Chondrocyte (in vitro differentiated cells): ENCODE results near the gene CLDN2. TPM values are rescaled to one million over a fixed set of nuclear protein-coding genes. Genes with fewer than 3 reads are reported as not detected.
"Not testable (repeated sequence)": the region's sequence is repeated elsewhere in the genome, so short reads cannot be mapped to it uniquely, and the experiment has no call there.

Experiments
- DNase-seq: peaks from one replicate; pipeline ENCODE4 v3.0.0; 2021; ENCODE audit warnings: mixed read lengths, low spot score
- H3K27ac Mint-ChIP-seq: one replicate; pipeline ENCODE4 v1.8.0; 2021; ENCODE audit warnings: mild to moderate bottlenecking, moderate library complexity, mixed read lengths; ENCODE audit not compliant: unreplicated experiment
- H3K27me3 Mint-ChIP-seq: 2 replicates; pipeline ENCODE4 v1.8.0; 2021; ENCODE audit warnings: low read depth, mixed read lengths
- H3K36me3 Mint-ChIP-seq: 2 replicates; pipeline ENCODE4 v1.8.0; 2021; ENCODE audit warnings: low read depth, mixed read lengths
- H3K4me1 Mint-ChIP-seq: 2 replicates; pipeline ENCODE4 v1.8.0; 2021; ENCODE audit warnings: low read depth, mild to moderate bottlenecking, mixed read lengths
- H3K4me3 Mint-ChIP-seq: one replicate; pipeline ENCODE4 v1.8.0; 2021; ENCODE audit warnings: mild to moderate bottlenecking, moderate library complexity, mixed read lengths; ENCODE audit not compliant: unreplicated experiment
- H3K9me3 Mint-ChIP-seq: 2 replicates; pipeline ENCODE4 v1.8.0; 2021; ENCODE audit warnings: low read depth, mixed read lengths
- CTCF ChIP-seq: fragments of 200-600 bp; sonication (generic); IDR thresholded peaks from 2 replicates; pipeline ENCODE4 v1.5.0; 2021; ENCODE audit warnings: antibody characterized with exemption, mild to moderate bottlenecking, moderate library complexity
- total RNA-seq: library from RNA; stranded (reverse); gene quantifications from 3 replicates; pipeline ENCODE4 v1.2.1, GENCODE V29; 2021

Gene CLDN2
- total RNA-seq, 1 donor from 2014 or later = 0.07 TPM

DNA sequence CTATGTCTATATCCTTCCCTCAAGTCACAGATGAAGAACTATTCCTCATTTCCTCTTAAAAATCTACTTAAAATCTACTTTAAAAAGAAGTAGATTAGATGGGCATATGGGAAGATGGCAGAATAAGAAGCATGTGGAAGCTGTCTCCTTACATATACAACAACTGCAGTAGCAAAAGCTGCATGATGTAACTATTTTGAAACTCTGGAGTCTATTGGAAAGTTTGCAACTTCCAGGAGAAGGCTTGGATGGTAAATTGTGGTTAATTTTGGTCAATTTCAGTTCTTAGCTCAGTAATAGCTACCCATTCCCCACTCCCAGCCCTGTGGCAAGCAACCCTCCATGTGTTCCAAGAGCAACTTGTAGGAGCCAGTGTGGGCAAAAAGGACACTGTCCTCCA, 42.9 kb downstream of the CLDN2 start:
- H3K27ac Mint-ChIP-seq = no peak overlapping the region
- DNase-seq = no peak
- no peak for TF ChIP-seq CTCF
- peaks cover 6% of the 10 kb centered on the region for H3K36me3 Mint-ChIP-seq
- H3K27me3 Mint-ChIP-seq = no peaks in the 10 kb centered on the region
- H3K9me3 Mint-ChIP-seq = peaks cover 9% of the 10 kb centered on the region
- H3K4me1 Mint-ChIP-seq = peaks cover 4% of the 10 kb centered on the region
- H3K4me3 Mint-ChIP-seq = no peak overlapping the region

GRCh38 chrX:106964290-106964689, 44.1 kb downstream of the CLDN2 start:
- H3K4me3 Mint-ChIP-seq = no peak overlapping the region
- no peaks in the 10 kb centered on the region for H3K27me3 Mint-ChIP-seq
- peaks cover 17% of the 10 kb centered on the region for H3K9me3 Mint-ChIP-seq
- peaks cover 4% of the 10 kb centered on the region for H3K4me1 Mint-ChIP-seq
- peaks cover 13% of the 10 kb centered on the region for H3K36me3 Mint-ChIP-seq
- no peak for DNase-seq
- no peak overlapping the region for H3K27ac Mint-ChIP-seq
- TF ChIP-seq CTCF = no peak

DNA sequence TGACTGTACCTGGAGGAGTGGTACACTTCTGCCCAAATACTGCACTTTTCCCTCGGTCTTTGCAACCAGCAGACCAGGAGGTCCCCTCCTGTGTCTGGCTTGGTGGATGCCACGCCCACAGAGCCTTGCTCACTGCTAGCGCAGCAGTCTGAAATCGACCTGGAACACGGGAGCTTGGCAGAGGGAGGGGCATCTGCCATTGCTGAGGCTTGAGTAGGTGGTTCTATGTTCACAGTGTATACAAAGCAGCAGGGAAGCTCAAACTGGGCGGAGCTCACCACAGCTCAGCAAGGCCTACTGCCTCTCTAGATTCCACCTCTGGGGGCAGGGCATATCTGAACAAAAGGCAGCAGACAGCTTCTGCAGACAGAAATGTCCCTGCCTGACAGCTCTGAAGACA, 46.3 kb downstream of the CLDN2 start:
- not testable (repeated sequence) for H3K4me3 Mint-ChIP-seq, H3K27me3 Mint-ChIP-seq, DNase-seq, H3K27ac Mint-ChIP-seq, H3K4me1 Mint-ChIP-seq
- Mint-ChIP-seq H3K36me3 (peaks cover 17% of the 10 kb centered on the region), H3K9me3 (peaks cover 22% of the 10 kb centered on the region)

GRCh38 chrX:106972896-106973295, 52.7 kb downstream of the CLDN2 start:
- H3K36me3 Mint-ChIP-seq = peaks cover 17% of the 10 kb centered on the region
- no peaks in the 10 kb centered on the region for H3K27me3 Mint-ChIP-seq
- TF ChIP-seq CTCF = no peak
- no peak for DNase-seq
- peaks cover 3% of the 10 kb centered on the region for H3K4me1 Mint-ChIP-seq
- no peak overlapping the region for H3K27ac Mint-ChIP-seq
- H3K9me3 Mint-ChIP-seq = peaks cover 19% of the 10 kb centered on the region
- H3K4me3 Mint-ChIP-seq = no peak overlapping the region

- H3K27ac Mint-ChIP-seq = peak overlapping the region; percentile 14
- H3K9me3 Mint-ChIP-seq = peaks cover 17% of the 10 kb centered on the region
- H3K4me3 Mint-ChIP-seq = no peak overlapping the region
- H3K27me3 Mint-ChIP-seq = no peaks in the 10 kb centered on the region
- DNase-seq = no peak
- TF ChIP-seq CTCF = no peak
- H3K4me1 Mint-ChIP-seq = peaks cover 3% of the 10 kb centered on the region
- peaks cover 17% of the 10 kb centered on the region for H3K36me3 Mint-ChIP-seq
Observed at GRCh38 chrX:106973433-106974149, 53.4 kb downstream of the CLDN2 start.

DNA sequence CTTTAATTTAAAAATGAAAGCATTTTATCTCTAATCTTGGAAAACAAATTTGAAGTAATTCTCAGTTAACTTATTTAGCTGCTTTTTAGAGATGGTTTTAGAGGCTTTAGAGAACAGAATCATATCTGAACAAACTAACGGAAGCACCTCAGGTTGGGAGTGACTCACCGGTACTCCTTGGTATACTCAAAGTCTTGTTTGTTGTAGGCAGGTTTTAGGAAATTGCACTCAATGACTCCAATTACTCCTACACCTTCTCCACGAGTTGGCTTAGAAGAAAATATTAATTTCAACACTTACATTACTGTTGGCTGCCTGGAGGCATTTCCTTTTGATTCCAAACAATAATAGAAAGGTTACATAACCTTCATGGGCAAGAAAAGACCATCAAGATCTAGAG, 56.2 kb downstream of the CLDN2 start:
- peaks cover 8% of the 10 kb centered on the region for H3K36me3 Mint-ChIP-seq
- peaks cover 3% of the 10 kb centered on the region for H3K4me1 Mint-ChIP-seq
- H3K27me3 Mint-ChIP-seq = no peaks in the 10 kb centered on the region
- H3K27ac Mint-ChIP-seq = no peak overlapping the region
- no peak for TF ChIP-seq CTCF
- no peak for DNase-seq
- H3K9me3 Mint-ChIP-seq = peaks cover 8% of the 10 kb centered on the region
- no peak overlapping the region for H3K4me3 Mint-ChIP-seq
